Heart left ventricle (tissue), 16 donors: ENCODE results near the gene COMP. TPM values are rescaled to one million over a fixed set of nuclear protein-coding genes. Genes with fewer than 3 reads are reported as not detected.

ENCODE experiments used
- ATAC-seq, 4 donors: fragments of 200-7000 bp; cut with Tn5 transposase; one replicate each; pipeline ENCODE4 v1.9.1; 2020 to 2022; ENCODE audit warnings: moderate library complexity in 4 of 4, mild to moderate bottlenecking in 3 of 4, moderate number of reproducible peaks in 1 of 4
- DNase-seq, 5 donors: peaks; one replicate each; pipeline ENCODE4 v3.0.0-alpha.2; 2020
- H3K27ac ChIP-seq, 12 donors: fragments of 200-600 bp; sonication (generic) in 4 of 12; one replicate each; pipeline versions ENCODE4 v1.5.0 to v1.8.0; 2016 to 2022; ENCODE audit warnings: mild to moderate bottlenecking in 2 of 12
- H3K27me3 ChIP-seq, 9 donors: fragments of 200-600 bp; sonication (generic) in 2 of 9; one replicate each; pipeline versions ENCODE4 v1.5.1 to v1.8.0; 2016 to 2022; ENCODE audit warnings: mild to moderate bottlenecking in 3 of 9
- H3K36me3 ChIP-seq, 9 donors: fragments of 200-600 bp; sonication (generic) in 2 of 9; one replicate each; pipeline versions ENCODE4 v1.5.0 to v1.8.0; 2018 to 2022; ENCODE audit warnings: mild to moderate bottlenecking in 2 of 9
- H3K4me1 ChIP-seq, 12 donors: fragments of 200-600 bp; sonication (generic) in 4 of 12; one replicate each; pipeline versions ENCODE4 v1.5.0 to v1.8.0; 2016 to 2022; ENCODE audit warnings: mild to moderate bottlenecking in 3 of 12
- H3K4me3 ChIP-seq, 12 donors: fragments of 200-600 bp; sonication (generic) in 4 of 12; one replicate each; pipeline versions ENCODE4 v1.5.0 to v1.8.0; 2017 to 2022; ENCODE audit warnings: mild to moderate bottlenecking in 9 of 12, moderate library complexity in 4 of 12
- H3K9me3 ChIP-seq, 12 donors: fragments of 200-600 bp; sonication (generic) in 4 of 12; one replicate each; pipeline versions ENCODE4 v1.5.0 to v1.8.0; 2016 to 2022; ENCODE audit warnings: mild to moderate bottlenecking in 1 of 12
- CTCF ChIP-seq, 12 donors: fragments of 200-600 bp; sonication (generic) in 4 of 12; IDR thresholded peaks; one replicate each; pipeline versions ENCODE4 v1.5.0 to v1.8.0; 2018 to 2022; ENCODE audit warnings: antibody characterized with exemption in 12 of 12, mild to moderate bottlenecking in 5 of 12
- POLR2A ChIP-seq, 2 donors: fragments of 450-650 bp; IDR thresholded peaks; one replicate each; pipeline ENCODE4 v1.6.1; 2017; ENCODE audit warnings: antibody characterized with exemption in 2 of 2, mild to moderate bottlenecking in 2 of 2, moderate library complexity in 2 of 2
- WGBS, 4 donors: extraction: QIAGEN DNeasy Blood & Tissue Kit in 2 of 4; methylation state at CpG; one replicate each; pipeline versions ENCODE4 v1.1.5 to v1.1.7; 2013 to 2018; 5-methylcytosine and 5-hydroxymethylcytosine counted together
- intact Hi-C, 10 donors: fragments of 100-400 bp; cut with DNase I; formaldehyde crosslinking; loops; one replicate each; pipeline versions ENCODE4 v1.11.1 to v1.14.2; 2022
- polyA plus RNA-seq, 2 donors: library from polyadenylated mRNA; stranded (reverse); fragments of 200-250 nt; gene quantifications; one replicate each; pipeline ENCODE4 v1.2.3, GENCODE V29; 2013
- total RNA-seq, 9 donors: library from RNA; depleted of rRNA in 2 of 9; stranded (reverse); fragments of >200 nt in 2 of 9; fragmentation: NEBNext Ultra II Directional in 3 of 9; extraction: Animal tissue kit (Norgen Biotek cat#: 25700) in 3 of 9; gene quantifications; one replicate each; pipeline versions ENCODE4 v1.1.0 to v1.2.4, GENCODE V29; 2016 to 2023
- donor health status: ischemic (EF 13 %, LVEDD 7.1; RV severe dilation, severe dysfunction).
- donor health status: healthy with polysubstance abuse.
- donor health status: DM: no; HTN: yes; CAD: no.
- donor health status: DM: no; HTN: no; CAD: no.
- donor health status: ischemic (EF 25% LVEDD 6.9; RV normal size, moderate dysfunction).
- donor health status: ischemic (EF 25% LVEDD 5.7; RV mildly dilated, moderate dysfunction).
- donor health status: healthy.
- donor health status: DM: yes; HTN: yes; CAD: no.
- donor health status: ischemic (EF 35%, LVEDD 5.7; RV mildly dilated, moderate dysfunction).
- donor health status: nonischemic (EF 11% LVEDD 7.7; RV severe dilation, severe dysfunction).
- donor health status: DM: yes; HTN: yes; CAD: no.
- donor health status: PGD.
- donor health status: ischemic (EF 29% LVEDD 5.4; RV normal size, mild dysfunction).
- donor health status: nonischemic (EF 23%, LVEDD 6.1; RV moderate dilation, normal function).

The COMP gene
- total and polyA plus RNA-seq, 11 donors = 0.11 to 2.7 (median 0.46) TPM; not detected in 1

DNA sequence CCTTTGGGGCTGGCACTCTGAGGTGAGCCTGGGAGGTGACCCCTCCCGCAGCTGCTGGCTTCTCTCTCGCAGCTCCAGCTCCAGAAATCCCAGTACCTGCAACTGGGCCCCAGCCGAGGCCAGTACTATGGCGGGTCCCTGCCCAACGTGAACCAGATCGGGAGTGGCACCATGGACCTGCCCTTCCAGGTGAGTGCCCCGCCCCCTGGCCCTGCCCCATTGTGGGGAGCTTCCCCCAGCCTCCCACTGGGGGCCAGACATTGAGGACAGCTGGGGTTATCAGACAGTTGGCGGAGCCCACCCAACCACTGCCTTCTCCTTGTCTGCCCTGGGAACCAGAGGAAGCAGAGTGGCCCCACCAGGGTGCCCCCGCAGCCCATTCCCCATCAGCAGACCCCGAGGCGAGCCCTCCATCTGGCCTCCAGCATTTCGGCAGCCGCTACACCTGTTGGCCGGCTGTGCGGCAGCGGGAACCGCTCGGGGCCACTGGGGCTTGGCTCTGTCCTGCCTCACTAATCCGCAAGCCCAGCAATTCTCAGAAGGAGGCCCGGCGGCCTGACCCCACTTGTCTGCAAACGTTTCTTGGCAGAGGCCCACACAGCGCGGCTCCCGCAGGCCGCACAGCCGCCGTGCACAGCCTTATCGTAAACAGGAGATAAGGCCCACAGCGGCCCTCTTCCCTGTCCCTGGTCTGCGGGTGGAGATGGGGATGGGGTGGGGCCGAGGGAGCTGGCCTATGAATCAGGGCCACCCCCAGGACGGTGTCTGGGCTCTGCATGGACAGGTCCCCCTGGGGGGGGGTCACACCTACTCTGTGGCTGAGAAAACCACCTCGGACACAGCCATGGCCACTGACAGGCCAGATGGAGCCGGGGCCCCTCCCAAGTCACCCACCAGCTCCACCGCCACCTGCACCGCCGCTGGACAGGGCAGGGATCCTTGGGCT is 48.0 kb downstream of the COMP start:
- intact Hi-C loops = no loop called here
- TF ChIP-seq POLR2A (IDR thresholded peaks at IDR 0.05) (no peak), CTCF (IDR thresholded peaks at IDR 0.05) (no peak)
- 46 to 72% (median 52%) methylated on average over 9 to 38 of the region's 38 CpGs for WGBS, 4 donors
- peak; percentile 68 to 86 (median 75) for DNase-seq
- Histone ChIP-seq H3K27ac (peak overlapping the region in 1 of 12 donors; percentile 14), H3K4me3 (peak overlapping the region in 1 of 12 donors; percentile 13), H3K4me1 (peaks cover 0 to 31% (median 25%) of the 10 kb centered on the region in 12 donors), H3K27me3 (no peaks in the 10 kb centered on the region), H3K36me3 (no peaks in the 10 kb centered on the region), H3K9me3 (no peaks in the 10 kb centered on the region)
- peak; percentile 73 to 82 (median 79) for ATAC-seq

- Histone ChIP-seq H3K4me3 (no peak overlapping the region), H3K4me1 (peaks cover 0 to 31% (median 25%) of the 10 kb centered on the region in 12 donors), H3K27ac (no peak overlapping the region), H3K36me3 (no peaks in the 10 kb centered on the region), H3K9me3 (no peaks in the 10 kb centered on the region), H3K27me3 (no peaks in the 10 kb centered on the region)
- intact Hi-C loops = no loop called here
- DNase-seq (no peak), ATAC-seq (no peak)
- TF ChIP-seq CTCF (IDR thresholded peaks at IDR 0.05) (no peak), POLR2A (IDR thresholded peaks at IDR 0.05) (no peak)
- WGBS, 4 donors = 52 to 73% (median 73%) methylated on average over 8 to 14 of the region's 14 CpGs
These were observed 48.8 kb downstream of the COMP start for GRCh38 chr19:18742324-18742723.

- no peak overlapping the region for H3K27ac ChIP-seq
- intact Hi-C loops = no loop called here
- ATAC-seq (peak; percentile 8 to 83 (median 36)), DNase-seq (peak in 1 of 5 donors; percentile 50)
- 53 to 68% (median 61%) methylated on average over 18 to 27 of the region's 27 CpGs for WGBS, 4 donors
- no peaks in the 10 kb centered on the region for H3K36me3 ChIP-seq
- TF ChIP-seq POLR2A (IDR thresholded peaks at IDR 0.05) (no peak), CTCF (IDR thresholded peaks at IDR 0.05) (no peak)
- no peaks in the 10 kb centered on the region for H3K9me3 ChIP-seq
- H3K27me3 ChIP-seq = no peaks in the 10 kb centered on the region
- H3K4me3 ChIP-seq = no peak overlapping the region
- peaks cover 0 to 31% (median 27%) of the 10 kb centered on the region in 12 donors for H3K4me1 ChIP-seq
These were observed 49.7 kb downstream of the COMP start for GRCh38 chr19:18741124-18742121.
